A673 (cell line): ENCODE measurements around the gene PIGQ.

Source experiments
- CTCF ChIP-seq: fragments of 300-800, 200-600 bp; sonication (generic); conservative IDR thresholded peaks from 2 replicates; pipeline ENCODE4 v1.5.1; 2017; ENCODE audit warnings: low read depth, mild to moderate bottlenecking, antibody characterized with exemption, low read length, moderate library complexity, mixed read lengths
- EZH2 ChIP-seq: fragments of 200-600 bp; sonication (generic); IDR thresholded peaks from 2 replicates; pipeline ENCODE4 v1.6.1; 2017; ENCODE audit warnings: borderline replicate concordance, low read depth, mild to moderate bottlenecking, mixed read lengths, antibody characterized with exemption, low read length; ENCODE audit not compliant: poor library complexity, severe bottlenecking

GRCh38 chr16:552171-552570 lies 17.6 kb upstream of the PIGQ start:
- TF ChIP-seq CTCF, result no peak
- no peak for TF ChIP-seq EZH2
